GM19023 (cell line): Measurements from ENCODE around the gene GUCA2A.

ENCODE experiments used
- ATAC-seq: cut with Tn5 transposase; IDR thresholded peaks from one replicate; pipeline ENCODE4 v1.9.1; 2021; ENCODE audit warnings: mild to moderate bottlenecking, moderate library complexity; ENCODE audit not compliant: unreplicated experiment

GUCA2A gene

GRCh38 chr1:42155362-42155761, 9.2 kb downstream of the GUCA2A start:
- no peak for ATAC-seq

DNA sequence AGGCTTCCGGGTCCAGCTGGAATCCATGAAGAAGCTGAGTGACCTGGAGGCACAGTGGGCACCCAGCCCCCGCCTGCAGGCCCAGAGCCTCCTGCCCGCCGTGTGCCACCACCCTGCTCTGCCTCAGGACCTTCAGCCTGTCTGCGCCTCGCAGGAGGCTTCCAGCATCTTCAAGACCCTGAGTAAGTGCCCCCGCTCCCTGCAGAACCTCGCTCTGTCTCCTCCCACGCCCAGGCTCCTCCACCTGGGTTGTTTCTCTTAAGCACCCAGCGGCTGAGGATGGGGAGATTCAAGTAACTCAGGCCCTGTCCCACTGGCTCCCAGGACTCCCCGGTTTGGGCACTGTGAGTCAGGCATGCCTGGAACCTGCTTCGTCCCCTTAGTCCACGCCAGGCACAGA, 9.9 kb downstream of the GUCA2A start:
- ATAC-seq, result no peak

DNA sequence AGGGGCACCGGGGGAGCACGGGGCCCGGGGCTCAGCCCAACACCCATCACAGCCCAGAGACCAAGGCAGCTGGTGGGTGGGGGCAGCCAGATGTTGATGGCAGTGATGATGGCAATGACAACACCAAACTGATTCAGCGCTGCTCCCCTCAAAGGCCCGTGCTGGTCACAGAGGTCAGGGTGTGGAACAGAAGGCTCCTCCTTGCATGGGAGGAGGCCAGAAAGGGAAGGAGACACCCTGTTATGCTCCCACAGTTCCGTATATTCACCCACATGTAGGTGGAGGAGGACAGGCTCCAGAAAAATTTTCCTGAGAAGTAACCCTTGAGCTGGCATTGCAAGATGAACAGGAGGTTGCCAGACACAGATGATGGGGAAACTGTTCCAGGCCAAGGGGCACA, 10.9 kb downstream of the GUCA2A start:
- ATAC-seq, result no peak

GRCh38 chr1:42152907-42153600, 11.5 kb downstream of the GUCA2A start, which contains the start of gene GUCA2B:
Gene GUCA2B, plus strand, starts transcription at chr1:42153410. Its CDS starts 41 bp downstream, at chr1:42153451.
- no peak for ATAC-seq

- no peak for ATAC-seq
Observed at GRCh38 chr1:42152119-42152518, 12.4 kb downstream of the GUCA2A start.

- ATAC-seq, result no peak
Observed at GRCh38 chr1:42150651-42151050, 13.9 kb downstream of the GUCA2A start.

GRCh38 chr1:42148166-42148565, 16.4 kb downstream of the GUCA2A start:
- no peak for ATAC-seq

- no peak for ATAC-seq
Observed at GRCh38 chr1:42146626-42147320, 17.8 kb downstream of the GUCA2A start.

DNA sequence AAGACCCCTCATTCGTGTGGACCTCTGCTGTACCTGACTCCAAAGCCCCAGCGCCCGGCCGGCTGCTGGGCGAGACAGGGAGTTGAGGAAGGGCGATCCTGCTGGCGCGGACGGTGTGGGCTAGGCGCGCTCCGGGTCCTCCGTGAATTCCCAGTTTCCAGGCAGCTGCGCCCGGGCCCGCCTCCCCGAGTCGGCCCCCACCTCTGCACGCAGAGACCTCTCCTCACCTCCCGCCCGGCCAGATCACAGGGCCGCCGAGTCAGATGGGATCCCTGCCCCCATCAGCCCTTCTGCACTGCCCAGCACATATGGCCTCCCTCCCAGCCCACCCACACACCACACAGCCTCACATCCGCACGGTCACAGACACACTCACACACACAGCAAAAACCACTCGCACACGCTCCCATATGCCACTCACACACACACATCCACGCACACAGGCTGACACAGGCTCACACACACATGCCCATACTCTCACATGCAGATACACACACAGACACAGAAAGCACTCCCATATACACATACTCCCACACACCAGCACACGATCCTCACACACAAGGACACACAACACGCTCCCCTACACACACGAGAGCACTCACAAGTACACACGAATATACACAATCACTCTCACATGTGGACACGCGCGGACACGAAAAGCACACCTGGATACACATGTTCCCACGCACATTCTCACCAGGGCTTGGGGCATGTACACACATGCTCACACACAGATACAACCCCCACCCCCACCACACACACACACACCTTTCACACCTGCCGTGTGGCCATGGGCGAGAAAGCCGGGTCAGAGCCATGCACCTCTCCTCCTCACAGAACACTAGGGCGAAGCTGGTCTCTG, 18.6 kb downstream of the GUCA2A start:
- ATAC-seq, result no peak

DNA sequence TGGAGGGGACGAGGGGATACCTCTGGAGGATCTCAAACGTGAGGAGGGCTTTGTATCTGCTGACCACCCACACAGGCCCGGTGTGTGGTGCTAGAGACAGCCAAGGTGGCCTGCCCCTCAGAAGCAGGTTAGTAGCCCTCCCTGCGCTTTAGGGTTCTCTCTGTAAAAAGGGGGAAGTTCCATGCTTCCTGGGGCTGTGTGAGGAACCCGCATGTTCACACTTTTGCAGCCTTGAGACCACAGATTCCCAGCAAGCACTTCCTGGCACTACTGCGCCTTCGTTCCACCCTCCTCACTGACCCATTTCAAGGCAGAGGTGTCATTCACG, 19.2 kb downstream of the GUCA2A start:
- no peak for ATAC-seq

GRCh38 chr1:42144711-42145388, 19.7 kb downstream of the GUCA2A start:
- no peak for ATAC-seq

- no peak for ATAC-seq
Observed at GRCh38 chr1:42143896-42144710, 20.4 kb downstream of the GUCA2A start.

DNA sequence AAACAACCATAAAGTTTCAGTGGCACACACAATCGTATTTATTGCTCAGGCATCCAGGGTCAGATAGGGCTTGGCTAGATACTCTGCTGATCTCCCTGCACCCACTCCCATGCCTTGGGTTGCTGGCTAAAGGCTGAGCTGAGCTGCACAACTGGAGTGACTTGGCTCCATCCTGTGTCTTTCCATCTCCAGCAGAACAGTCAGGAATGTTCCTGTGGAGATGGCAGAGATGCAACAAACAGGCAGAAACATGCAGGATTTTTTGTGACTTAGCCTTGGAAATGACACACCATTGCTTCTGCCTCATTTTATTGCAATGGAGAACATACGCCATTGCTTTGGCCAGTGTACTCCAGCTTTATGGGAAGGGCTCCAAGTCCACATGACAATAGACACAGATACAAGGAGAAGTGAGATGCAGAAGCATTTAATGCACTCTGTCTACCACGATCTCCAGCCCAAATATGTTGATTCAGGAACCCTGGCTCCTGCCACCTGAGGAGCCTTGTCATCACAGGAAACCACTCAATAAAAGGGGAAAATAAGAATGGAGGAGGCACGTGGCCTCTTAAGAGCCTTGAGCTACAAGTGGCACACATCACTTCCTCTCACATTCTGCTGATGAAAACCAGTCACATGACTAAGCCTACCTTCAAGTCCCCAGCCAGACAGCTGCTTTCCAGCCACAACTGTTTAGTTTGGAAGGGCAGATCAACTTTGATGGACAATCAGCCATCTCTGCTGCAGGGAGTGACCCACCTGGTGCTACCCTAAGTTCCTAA, 21.5 kb downstream of the GUCA2A start:
- ATAC-seq, result no peak

GRCh38 chr1:42141978-42142377, 22.6 kb downstream of the GUCA2A start:
- no peak for ATAC-seq

DNA sequence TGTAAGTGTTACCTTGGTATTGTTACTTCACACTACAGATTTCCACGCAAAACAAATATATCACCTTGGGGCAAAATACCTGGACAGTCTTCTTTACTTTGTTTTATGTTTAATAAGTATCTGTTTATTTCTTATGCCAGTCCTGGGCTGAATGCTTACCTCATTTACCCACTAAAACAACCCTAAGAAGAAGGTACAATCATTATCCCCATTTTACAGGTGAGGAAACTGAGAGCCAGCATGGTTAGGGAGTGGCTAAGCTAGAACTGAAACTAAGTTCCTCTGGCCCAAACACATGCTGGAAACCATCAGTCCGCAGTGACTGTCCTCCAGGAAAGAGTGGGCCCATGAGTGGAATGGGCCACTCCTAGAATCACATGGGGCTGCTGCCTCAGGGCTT, 24.4 kb downstream of the GUCA2A start:
- ATAC-seq, result no peak

DNA sequence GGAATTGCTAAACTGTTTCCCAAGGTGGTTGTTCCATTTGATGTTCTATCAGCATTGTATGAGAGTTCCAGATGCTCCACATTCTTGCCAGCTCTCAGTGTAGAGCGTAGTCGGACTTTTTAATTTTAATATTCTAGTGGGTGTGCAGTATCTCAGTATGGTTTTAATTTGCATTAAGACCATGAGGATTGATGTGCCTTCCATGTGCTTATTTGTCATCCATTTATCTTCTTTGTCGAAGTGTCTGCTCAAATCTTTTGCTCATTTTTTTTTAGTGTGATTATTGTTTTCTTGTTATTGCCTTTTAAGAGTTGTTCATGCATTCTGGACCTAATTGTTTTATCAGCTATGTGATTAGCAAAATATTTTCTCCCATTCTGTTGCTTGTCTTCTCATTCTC, 25.1 kb downstream of the GUCA2A start:
- ATAC-seq, result no peak

- ATAC-seq, result no peak
Observed at GRCh38 chr1:42138586-42138985, 26.0 kb downstream of the GUCA2A start.

DNA sequence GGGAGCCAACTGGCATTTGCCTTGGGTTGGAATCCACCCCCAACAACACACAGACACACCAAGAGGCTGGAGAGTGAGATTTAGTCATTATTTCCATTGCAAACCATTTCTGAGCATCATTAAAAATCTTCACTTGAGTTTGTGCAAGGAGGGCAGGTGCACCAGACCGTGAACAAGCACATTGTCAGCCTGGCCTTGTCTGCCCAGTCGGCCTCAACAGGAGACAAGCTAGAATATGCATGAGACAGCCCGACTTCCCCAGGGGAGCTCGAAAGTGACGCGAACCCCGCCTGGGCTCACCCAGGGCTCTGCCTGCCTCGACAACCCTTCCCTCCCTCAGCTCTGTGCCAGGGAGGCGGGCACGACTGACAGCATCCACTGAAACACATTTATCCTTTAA, 26.8 kb downstream of the GUCA2A start:
- ATAC-seq, result no peak

DNA sequence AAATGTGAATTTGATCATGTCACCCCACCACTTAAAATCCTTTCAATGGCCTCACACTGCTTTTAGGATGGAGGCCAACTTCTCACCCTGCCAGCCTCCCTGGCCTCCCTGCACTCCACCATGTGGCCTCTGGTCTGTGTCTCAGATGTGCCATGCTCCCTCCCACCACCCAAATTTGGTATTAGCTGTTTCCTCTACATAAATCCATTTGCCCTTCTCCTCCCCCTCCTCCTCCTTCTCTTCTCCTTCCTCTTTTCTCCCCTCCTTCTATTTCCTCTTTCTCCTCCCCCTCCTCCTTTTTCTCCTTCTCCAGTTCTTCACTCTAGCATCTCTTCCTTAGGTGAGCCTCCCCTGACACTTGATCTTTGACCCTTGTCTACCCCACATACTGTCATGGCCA, 28.1 kb downstream of the GUCA2A start:
- no peak for ATAC-seq

DNA sequence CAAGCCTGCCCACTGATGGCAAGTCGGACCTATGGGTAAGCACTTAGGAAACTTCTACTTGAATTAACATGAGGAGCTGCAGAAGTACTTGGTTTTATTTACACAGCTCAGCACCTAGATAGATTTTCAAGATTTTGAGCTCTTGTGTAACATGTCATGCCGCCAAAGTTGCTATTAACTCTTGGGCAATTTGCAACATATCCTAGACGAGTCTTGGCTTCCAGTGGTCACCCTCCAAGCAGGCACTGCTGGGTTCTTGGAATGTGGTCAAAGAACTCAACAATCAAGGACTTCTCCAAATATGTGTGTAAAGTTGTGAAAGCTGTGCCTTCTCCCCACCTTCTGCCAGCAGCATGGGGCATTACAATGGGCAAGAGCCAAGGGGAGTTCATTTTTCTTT, 29.1 kb downstream of the GUCA2A start:
- no peak for ATAC-seq
